HepG2 (cell line): ENCODE data around the gene TRDN. TPM values are rescaled to one million over a fixed set of nuclear protein-coding genes. Genes with fewer than 3 reads are reported as not detected.

Source experiments
- ATAC-seq: fragments of 200-7000 bp; cut with Tn5 transposase; 3 replicates; pipeline ENCODE4 v1.9.1; 2020; ENCODE audit warnings: mild to moderate bottlenecking, moderate library complexity
- BruUV-seq: library from RNA; stranded (reverse); fragments of 400-500 nt; replicated peaks from 2 replicates; lab custom pipeline; 2021; lab: Mats Ljungman, UMichigan
- CTCF ChIA-PET: fragments of 300-600 bp; formaldehyde crosslinking; extraction: SDS; loops from one replicate; lab custom pipeline; 2021; ENCODE audit warnings: low total read pairs, inconsistent platforms, low intra/inter-chr PET ratio; lab: Yijun Ruan, JAX
- POLR2A ChIA-PET: fragments of 350-600 bp; sonication (Branson Sonifier 250); formaldehyde crosslinking; loops from one replicate; lab custom pipeline; 2020; ENCODE audit warnings: antibody characterized with exemption, inconsistent platforms; lab: Yijun Ruan, JAX
- DNase-seq: peaks from one replicate; pipeline ENCODE4 v3.0.0-alpha.2; 2015; ENCODE audit warnings: low spot score
- FAIRE-seq: peaks from 3 replicates; lab custom pipeline; 2011; peaks lifted over from hg19 to GRCh38; lab: Jason Lieb, UNC
- H2AFZ ChIP-seq: one replicate; pipeline ENCODE4 v1.6.1; 2011; ENCODE audit warnings: low read length, inconsistent platforms
- H3K27ac ChIP-seq: fragments of 300-600 bp; 3 replicates; pipeline ENCODE4 v1.8.0; 2011; ENCODE audit warnings: mixed run types, mild to moderate bottlenecking, mixed read lengths, low read length, inconsistent platforms; ENCODE audit not compliant: insufficient read depth; ENCODE audit errors: extremely low read length
- H3K27me3 ChIP-seq, 2 experiments: fragments of 200-600 bp in 1 of 2; 2 replicates in 1 of 2; 3 replicates in 1 of 2; pipeline versions ENCODE4 v1.6.0 to v1.8.0; 2011; ENCODE audit warnings: low read length in 2 of 2, mild to moderate bottlenecking in 2 of 2, moderate library complexity in 2 of 2, inconsistent platforms in 1 of 2; ENCODE audit not compliant: insufficient read depth in 2 of 2, control insufficient read depth in 1 of 2
- H3K36me3 ChIP-seq, 2 experiments: fragments of 200-600 bp in 1 of 2; replicated peaks in 1 of 2; 2 replicates in 1 of 2; 3 replicates in 1 of 2; pipeline versions ENCODE4 v1.5.1 to v1.8.0; 2011; ENCODE audit warnings: low read length in 2 of 2, inconsistent platforms in 1 of 2; ENCODE audit not compliant: insufficient read depth in 2 of 2, control insufficient read depth in 1 of 2
- H3K4me1 ChIP-seq: 2 replicates; pipeline ENCODE4 v1.5.1; 2012; ENCODE audit warnings: low read length, inconsistent platforms; ENCODE audit not compliant: insufficient read depth
- H3K4me2 ChIP-seq: 2 replicates; pipeline ENCODE4 v1.6.0; 2011; ENCODE audit warnings: low read depth, low read length, inconsistent platforms
- H3K4me3 ChIP-seq, 3 experiments: fragments of 200-600 bp in 1 of 3; sonication (generic), shearing (Covaris generic) in 1 of 3; replicated peaks in 1 of 3; 2 replicates each; pipeline ENCODE4 v1.5.1; 2011 to 2016; ENCODE audit warnings: low read length in 3 of 3, inconsistent platforms in 2 of 3, low read depth in 2 of 3, mild to moderate bottlenecking in 2 of 3, control low read depth in 1 of 3, mixed read lengths in 1 of 3; ENCODE audit not compliant: insufficient read depth in 1 of 3
- H3K79me2 ChIP-seq: one replicate; pipeline ENCODE4 v1.6.1; 2011; ENCODE audit warnings: low read length, inconsistent platforms; ENCODE audit not compliant: insufficient read depth
- H3K9ac ChIP-seq: 2 replicates; pipeline ENCODE4 v1.6.0; 2011; ENCODE audit warnings: mild to moderate bottlenecking, low read depth, low read length, inconsistent platforms; ENCODE audit not compliant: insufficient read depth
- H3K9me3 ChIP-seq: 2 replicates; pipeline ENCODE4 v1.5.1; 2012; ENCODE audit warnings: mild to moderate bottlenecking, low read length
- H4K20me1 ChIP-seq: 2 replicates; pipeline ENCODE4 v1.6.0; 2011; ENCODE audit warnings: inconsistent platforms, mild to moderate bottlenecking, low read length, moderate library complexity; ENCODE audit not compliant: insufficient read depth
- ATF7 ChIP-seq, 2 experiments: fragments of 450-650 bp in 1 of 2; sonication (generic) in 1 of 2; formaldehyde crosslinking in 1 of 2; IDR thresholded peaks; 2 replicates each; pipeline versions ENCODE4 v1.4.0 to v1.6.1; 2016 to 2020; ENCODE audit warnings: antibody characterized with exemption in 1 of 2, mild to moderate bottlenecking in 1 of 2, missing genetic modification reagents in 1 of 2
- CENPX ChIP-seq: sonication (generic); formaldehyde crosslinking; IDR thresholded peaks from 2 replicates; pipeline ENCODE4 v1.9.0; 2021; ENCODE audit warnings: mild to moderate bottlenecking, missing genetic modification reagents, moderate library complexity
- CREB1 ChIP-seq, 2 experiments: fragments of 450-650 bp in 1 of 2; IDR thresholded peaks; 2 replicates each; pipeline ENCODE4 v1.6.1; 2016 to 2017; ENCODE audit warnings: control low read depth in 1 of 2, mild to moderate bottlenecking in 1 of 2, missing compliant biosample characterization in 1 of 2, missing genetic modification characterization in 1 of 2
- ELF1 ChIP-seq: sonication (generic); formaldehyde crosslinking; IDR thresholded peaks from 2 replicates; pipeline ENCODE4 v1.4.0; 2020; ENCODE audit warnings: missing genetic modification reagents
- JUN ChIP-seq: sonication (generic); formaldehyde crosslinking; IDR thresholded peaks from 2 replicates; pipeline ENCODE4 v1.4.0; 2020; ENCODE audit warnings: mild to moderate bottlenecking, missing genetic modification reagents
- KDM1A ChIP-seq: IDR thresholded peaks from 2 replicates; pipeline ENCODE4 v1.6.1; 2016; ENCODE audit warnings: missing compliant biosample characterization
- POLR2AphosphoS5 ChIP-seq: IDR thresholded peaks from 2 replicates; pipeline ENCODE4 v1.6.1; 2012; ENCODE audit warnings: low read depth, low read length
- TAF1 ChIP-seq: sonication (generic); formaldehyde crosslinking; IDR thresholded peaks from 2 replicates; pipeline ENCODE4 v1.4.0; 2020; ENCODE audit warnings: missing genetic modification reagents
- TEAD3 ChIP-seq: optimal IDR thresholded peaks from 2 replicates; pipeline ENCODE3; 2016; ENCODE audit warnings: borderline replicate concordance
- TIGD3 ChIP-seq: sonication (generic); formaldehyde crosslinking; IDR thresholded peaks from 2 replicates; pipeline ENCODE4 v1.5.1; 2020; ENCODE audit warnings: mild to moderate bottlenecking, missing genetic modification reagents, borderline replicate concordance
- ZBTB7B ChIP-seq: sonication (generic); formaldehyde crosslinking; IDR thresholded peaks from 2 replicates; pipeline ENCODE4 v1.4.0; 2020; ENCODE audit warnings: missing genetic modification reagents
- ZNF749 ChIP-seq: sonication (generic); formaldehyde crosslinking; IDR thresholded peaks from 2 replicates; pipeline ENCODE4 v1.8.0; 2022; ENCODE audit warnings: mild to moderate bottlenecking, missing genetic modification reagents, moderate library complexity, borderline replicate concordance
- ZNF816 ChIP-seq: sonication (generic); formaldehyde crosslinking; IDR thresholded peaks from 2 replicates; pipeline ENCODE4 v1.8.0; 2022; ENCODE audit warnings: missing genetic modification reagents, mild to moderate bottlenecking, borderline replicate concordance
- ZSCAN29 ChIP-seq: sonication (generic); formaldehyde crosslinking; conservative IDR thresholded peaks from 2 replicates; pipeline ENCODE4 v1.4.0; 2020; ENCODE audit warnings: mild to moderate bottlenecking, missing genetic modification reagents
- WGBS: methylation state at CpG from one replicate; pipeline ENCODE4 v1.1.6; 2017; ENCODE audit warnings: low lambda C conversion rate; 5-methylcytosine and 5-hydroxymethylcytosine counted together
- in situ Hi-C: cut with HindIII; loops from 2 replicates; pipeline ENCODE4 v1.10.0; 2017; ENCODE audit warnings: low pct_unique_long_range_greater_than_20kb; ENCODE audit not compliant: extremely low pct_ligation_motif_present
- intact Hi-C: fragments of 100-400 bp; cut with micrococcal nuclease; formaldehyde crosslinking; loops from one replicate; pipeline ENCODE4 v1.10.0; 2022; ENCODE audit not compliant: unreplicated experiment
- polyA plus RNA-seq, 8 experiments: library from polyadenylated mRNA; depleted of rRNA in 3 of 8; stranded (reverse) in 7 of 8; unstranded in 1 of 8; fragments of >200 nt; fragmentation: Illumina TruSeq in 4 of 8; extraction: Trizol in 4 of 8; gene quantifications; 2 replicates each; pipeline versions ENCODE4 v1.2.1 to v1.2.3, GENCODE V29; 2011 to 2016; ENCODE audit warnings: low read depth in 4 of 8, missing spikeins in 1 of 8, mixed read lengths in 1 of 8; ENCODE audit not compliant: insufficient read depth in 1 of 8
- total RNA-seq, 5 experiments: library from RNA; depleted of rRNA; stranded (reverse); fragments of >200 nt; fragmentation: Illumina TruSeq; extraction: Trizol; gene quantifications; 2 replicates each; pipeline ENCODE4 v1.2.3, GENCODE V29; 2016; ENCODE audit warnings: low read depth in 1 of 5
- TF ChIP-seq, protein P1 (sequence below): sonication (generic); formaldehyde crosslinking; IDR thresholded peaks from 2 replicates; pipeline ENCODE4 v1.9.0; 2021; ENCODE audit warnings: missing genetic modification reagents, borderline replicate concordance
- TF ChIP-seq, protein P2 (sequence below): sonication (generic); formaldehyde crosslinking; IDR thresholded peaks from 2 replicates; pipeline ENCODE4 v1.5.0; 2020; ENCODE audit warnings: missing genetic modification reagents, mild to moderate bottlenecking, borderline replicate concordance

Gene TRDN
- total and polyA plus RNA-seq, 2 of the 13 experiments (the other 11 are each of a cell fraction or from before 2014, with no cell fraction given), result not detected

DNA sequence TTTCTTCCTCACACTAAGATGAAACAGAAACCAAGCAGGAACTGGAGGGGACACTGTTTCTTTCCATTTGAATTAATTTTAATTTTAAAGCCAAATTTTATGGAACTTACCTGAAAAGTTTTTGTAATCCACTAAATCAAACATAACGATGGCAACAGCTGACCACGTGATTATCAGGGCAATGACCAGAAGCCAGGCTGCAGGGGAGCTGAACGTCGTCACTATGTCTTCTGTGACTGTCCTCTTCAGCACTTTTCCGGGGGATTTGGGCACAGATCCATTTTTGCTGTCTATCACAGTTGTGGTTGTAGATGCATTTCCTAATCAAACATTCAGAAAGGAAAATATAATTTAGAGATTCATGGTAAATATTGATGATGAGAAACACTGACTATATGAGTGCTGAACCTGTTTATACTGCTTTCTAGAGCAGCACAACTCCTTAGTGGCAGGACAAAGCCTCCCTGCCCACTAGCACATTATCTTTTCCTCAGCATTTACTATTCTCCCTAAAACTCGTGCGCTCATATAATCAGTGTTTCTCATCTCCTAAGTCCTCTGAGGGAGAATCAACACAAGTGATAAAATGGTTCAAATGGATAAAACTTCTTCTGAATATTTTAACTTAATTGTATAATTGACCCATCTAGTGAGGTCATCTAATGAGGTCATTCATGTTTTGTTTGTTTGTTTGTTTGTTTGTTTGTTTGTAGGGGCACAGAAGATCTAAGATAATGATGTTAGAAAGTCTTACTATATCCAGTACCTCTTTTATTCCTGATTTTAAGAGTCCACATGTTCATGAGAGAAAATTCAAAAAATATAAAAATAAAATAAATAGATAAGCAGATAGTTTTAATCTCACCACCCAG lies 65.7 kb downstream of the TRDN start:
- POLR2A ChIA-PET, result no interaction called here
- FAIRE-seq (no peak), ATAC-seq (no peak)
- BruUV-seq, result no TSS peak
- CTCF ChIA-PET, result no interaction called here
- H3K27ac ChIP-seq, result no peak overlapping the region
- WGBS, result 12% methylated on average over 7 of the region's 7 CpGs
- no peak overlapping the region for H3K4me2 ChIP-seq
- H3K27me3 ChIP-seq, result no peaks in the 10 kb centered on the region
- peak; percentile 77 for TF ChIP-seq ATF7 (IDR thresholded peaks at IDR 0.05)
- no peak for TF ChIP-seq ATF7 (CRISPR knock-in tag; IDR thresholded peaks at IDR 0.05)
- no peak for TF ChIP-seq TIGD3
- TF ChIP-seq CREB1 (IDR thresholded peaks at IDR 0.05), result peak; percentile 14; the same call in 1 of the 2 replicates
- TF ChIP-seq CREB1 (CRISPR knock-in tag; IDR thresholded peaks at IDR 0.05), result no peak
- TF ChIP-seq, all 625 proteins: peak for 2
- no peaks in the 10 kb centered on the region for H3K79me2 ChIP-seq
- H4K20me1 ChIP-seq, result no peaks in the 10 kb centered on the region
- H3K4me3 ChIP-seq, result no peak overlapping the region
- no peaks in the 10 kb centered on the region for H3K9me3 ChIP-seq
- no peak for DNase-seq
- no peak overlapping the region for H3K9ac ChIP-seq
- in situ Hi-C loops, result no loop called here
- H3K36me3 ChIP-seq, result no peaks in the 10 kb centered on the region
- no peaks in the 10 kb centered on the region for H3K4me1 ChIP-seq
- intact Hi-C loops, result no loop called here
- no peak overlapping the region for H2AFZ ChIP-seq

DNA sequence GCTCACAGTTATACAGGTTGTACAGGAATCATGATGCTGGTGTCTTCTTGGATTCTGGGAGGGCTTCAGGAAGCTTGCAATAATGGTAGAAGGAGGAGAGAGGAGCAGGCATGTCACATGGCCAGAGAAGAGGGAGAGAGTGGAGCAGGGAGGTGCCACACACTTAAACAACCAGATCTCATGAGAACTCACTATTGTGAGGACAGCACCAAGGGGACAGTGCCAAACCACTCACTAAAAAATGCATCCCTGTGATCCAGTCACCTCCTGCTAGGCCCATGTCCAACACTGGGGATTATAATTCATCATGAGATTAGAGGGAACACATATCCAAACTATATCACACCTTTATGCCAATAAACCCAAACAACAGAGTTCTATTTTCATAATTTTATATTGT lies 67.2 kb downstream of the TRDN start:
- ATAC-seq, result no peak
- Histone ChIP-seq H2AFZ (no peak overlapping the region), H3K79me2 (no peaks in the 10 kb centered on the region), H3K36me3 (no peaks in the 10 kb centered on the region), H3K4me1 (no peaks in the 10 kb centered on the region), H3K27me3 (no peaks in the 10 kb centered on the region), H3K4me3 (no peak overlapping the region), H3K4me2 (no peak overlapping the region), H3K9me3 (no peaks in the 10 kb centered on the region), H3K9ac (no peak overlapping the region), H4K20me1 (no peaks in the 10 kb centered on the region), H3K27ac (no peak overlapping the region)
- in situ Hi-C loops, result no loop called here
- no peak for FAIRE-seq
- intact Hi-C loops, result no loop called here
- ChIA-PET CTCF (no interaction called here), POLR2A (no interaction called here)
- no TSS peak for BruUV-seq
- DNase-seq, result no peak
- TF ChIP-seq JUN (CRISPR knock-in tag) (no peak), ZSCAN29 (no peak), ZBTB7B (CRISPR knock-in tag) (no peak), TEAD3 (CRISPR knock-in tag) (no peak), TAF1 (no peak), CENPX (no peak), POLR2AphosphoS5 (no peak), ZNF816 (CRISPR knock-in tag) (no peak), KDM1A (CRISPR knock-in tag) (no peak), ZNF749 (no peak), ELF1 (no peak)
- TF ChIP-seq, protein P1, sequence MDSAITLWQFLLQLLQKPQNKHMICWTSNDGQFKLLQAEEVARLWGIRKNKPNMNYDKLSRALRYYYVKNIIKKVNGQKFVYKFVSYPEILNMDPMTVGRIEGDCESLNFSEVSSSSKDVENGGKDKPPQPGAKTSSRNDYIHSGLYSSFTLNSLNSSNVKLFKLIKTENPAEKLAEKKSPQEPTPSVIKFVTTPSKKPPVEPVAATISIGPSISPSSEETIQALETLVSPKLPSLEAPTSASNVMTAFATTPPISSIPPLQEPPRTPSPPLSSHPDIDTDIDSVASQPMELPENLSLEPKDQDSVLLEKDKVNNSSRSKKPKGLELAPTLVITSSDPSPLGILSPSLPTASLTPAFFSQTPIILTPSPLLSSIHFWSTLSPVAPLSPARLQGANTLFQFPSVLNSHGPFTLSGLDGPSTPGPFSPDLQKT (CRISPR knock-in tag), result no peak
- TF ChIP-seq, protein P2, sequence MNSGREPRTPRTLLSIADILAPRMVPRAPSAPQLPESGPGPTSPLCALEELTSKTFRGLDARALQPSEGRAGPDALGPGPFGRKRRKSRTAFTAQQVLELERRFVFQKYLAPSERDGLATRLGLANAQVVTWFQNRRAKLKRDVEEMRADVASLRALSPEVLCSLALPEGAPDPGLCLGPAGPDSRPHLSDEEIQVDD (CRISPR knock-in tag), result no peak
